HCT116 (cell line): ENCODE measurements around the gene TMEM52. TPM values are rescaled to one million over a fixed set of nuclear protein-coding genes. Genes with fewer than 3 reads are reported as not detected.

Source experiments
- ATAC-seq: fragments of 200-7000 bp; cut with Tn5 transposase; 2 replicates; pipeline ENCODE4 v1.9.1; 2020; ENCODE audit warnings: mild to moderate bottlenecking, moderate library complexity
- BruUV-seq: library from RNA; stranded (reverse); fragments of 400-500 nt; replicated peaks from 2 replicates; lab custom pipeline; 2021; lab: Mats Ljungman, UMichigan
- CTCF ChIA-PET: fragments of 300-600 bp; sonication (Branson Sonifier 250); formaldehyde crosslinking; loops from one replicate; lab custom pipeline; 2021; ENCODE audit warnings: antibody characterized with exemption; lab: Charles Lee
- POLR2A ChIA-PET: fragments of 300-600, 350-600 bp; sonication (Branson Sonifier 250); formaldehyde crosslinking; loops from one replicate; lab custom pipeline; 2021; ENCODE audit warnings: antibody characterized with exemption; lab: Charles Lee
- RAD21 ChIA-PET, 2 experiments: fragments of 300-600 bp; sonication (Branson Sonifier 250); formaldehyde crosslinking; loops; one replicate each; lab custom pipeline; 2023; ENCODE audit warnings: low total read pairs in 2 of 2; ENCODE audit not compliant: uncharacterized antibody in 2 of 2, unreplicated experiment in 2 of 2, low non-redundant PET in 1 of 2; lab: Charles Lee
- DNase-seq: peaks from one replicate; pipeline ENCODE4 v3.0.0-alpha.2; 2010; ENCODE audit warnings: low read depth, low spot score
- H2AFZ ChIP-seq: fragments of 200-600 bp; shearing (Covaris generic), sonication (generic); 2 replicates; pipeline ENCODE4 v1.6.1; 2017; ENCODE audit warnings: low read depth, mixed run types, mixed read lengths, antibody characterized with exemption, low read length; ENCODE audit not compliant: poor library complexity, severe bottlenecking
- H3K27ac ChIP-seq: 2 replicates; pipeline ENCODE4 v1.5.1; 2012; ENCODE audit warnings: low read depth, low read length
- H3K27me3 ChIP-seq: fragments of 200-600 bp; sonication (generic); 2 replicates; pipeline ENCODE4 v1.6.1; 2016; ENCODE audit warnings: mixed run types, low read length, mixed read lengths; ENCODE audit not compliant: insufficient read depth
- H3K36me3 ChIP-seq, 2 experiments: fragments of 200-500 bp in 1 of 2; fragments of 200-600 bp in 1 of 2; sonication (Bioruptor generic) in 1 of 2; sonication (generic) in 1 of 2; 2 replicates each; pipeline versions ENCODE4 v1.5.1 to v1.6.1; 2014 to 2016; ENCODE audit warnings: low read length in 2 of 2, inconsistent platforms in 1 of 2, mixed read lengths in 1 of 2, mixed run types in 1 of 2; ENCODE audit not compliant: insufficient read depth in 2 of 2, control insufficient read depth in 1 of 2
- H3K4me1 ChIP-seq, 2 experiments: fragments of 200-600 bp in 1 of 2; sonication (generic) in 1 of 2; 2 replicates each; pipeline versions ENCODE4 v1.5.1 to v1.6.1; 2012 to 2017; ENCODE audit warnings: low read length in 2 of 2, inconsistent platforms in 1 of 2, mild to moderate bottlenecking in 1 of 2, mixed read lengths in 1 of 2, mixed run types in 1 of 2, moderate library complexity in 1 of 2; ENCODE audit not compliant: insufficient read depth in 2 of 2, control insufficient read depth in 1 of 2
- H3K4me2 ChIP-seq: fragments of 200-600 bp; sonication (generic); 2 replicates; pipeline ENCODE4 v1.6.1; 2017; ENCODE audit warnings: mixed run types, low read length, mixed read lengths
- H3K4me3 ChIP-seq, 2 experiments: fragments of 200-600 bp in 1 of 2; sonication (generic) in 1 of 2; replicated peaks in 1 of 2; 2 replicates each; pipeline ENCODE4 v1.5.1; 2011 to 2016; ENCODE audit warnings: low read length in 2 of 2, control low read depth in 1 of 2, low read depth in 1 of 2, mild to moderate bottlenecking in 1 of 2, mixed read lengths in 1 of 2, mixed run types in 1 of 2
- H3K79me2 ChIP-seq: fragments of 200-600 bp; sonication (generic); 2 replicates; pipeline ENCODE4 v1.6.1; 2017; ENCODE audit warnings: mild to moderate bottlenecking, mixed run types, low read length, moderate library complexity, mixed read lengths; ENCODE audit not compliant: insufficient read depth
- H3K9ac ChIP-seq: fragments of 200-600 bp; sonication (generic); 2 replicates; pipeline ENCODE4 v1.6.1; 2016; ENCODE audit warnings: low read length, mixed read lengths
- H3K9me2 ChIP-seq: fragments of 200-600 bp; sonication (generic), shearing (Covaris generic); 2 replicates; pipeline ENCODE4 v1.6.1; 2017; ENCODE audit warnings: mixed run types, mild to moderate bottlenecking, moderate library complexity; ENCODE audit not compliant: insufficient read depth
- H3K9me3 ChIP-seq, 2 experiments: fragments of 200-500 bp in 1 of 2; fragments of 200-600 bp in 1 of 2; sonication (Bioruptor generic) in 1 of 2; sonication (generic) in 1 of 2; 2 replicates each; pipeline ENCODE4 v1.6.1; 2014 to 2017; ENCODE audit warnings: low read length in 2 of 2, mixed read lengths in 2 of 2, inconsistent platforms in 1 of 2, low read depth in 1 of 2, mild to moderate bottlenecking in 1 of 2, mixed run types in 1 of 2, moderate library complexity in 1 of 2; ENCODE audit not compliant: control insufficient read depth in 1 of 2, insufficient read depth in 1 of 2
- H4K20me1 ChIP-seq: fragments of 200-600 bp; sonication (generic), shearing (Covaris generic); 2 replicates; pipeline ENCODE4 v1.6.1; 2017; ENCODE audit warnings: mixed run types, mild to moderate bottlenecking, moderate library complexity; ENCODE audit not compliant: insufficient read depth
- EZH2phosphoT487 ChIP-seq: fragments of 200-600 bp; IDR thresholded peaks from 2 replicates; pipeline ENCODE4 v1.6.1; 2018; ENCODE audit warnings: antibody characterized with exemption, borderline replicate concordance
- SP1 ChIP-seq: IDR thresholded peaks from 2 replicates; pipeline ENCODE4 v1.6.1; 2012; ENCODE audit warnings: low read depth
- TCF7L2 ChIP-seq: IDR thresholded peaks from 2 replicates; pipeline ENCODE4 v1.7.0; 2011; ENCODE audit warnings: borderline replicate concordance, inconsistent platforms; ENCODE audit not compliant: insufficient read depth, insufficient read length; ENCODE audit errors: extremely low read depth
- ZNF274 ChIP-seq: fragments of 200-500 bp; sonication (Bioruptor generic); IDR thresholded peaks from 2 replicates; pipeline ENCODE4 v1.6.1; 2014; ENCODE audit warnings: mild to moderate bottlenecking, low read depth, low read length, inconsistent platforms
- intact Hi-C: fragments of 100-400 bp; cut with micrococcal nuclease; formaldehyde crosslinking; loops from 2 replicates; pipeline ENCODE4 v1.10.0; 2022
- total RNA-seq: library from RNA; stranded (reverse); gene quantifications from one replicate; pipeline ENCODE4 v1.2.1, GENCODE V29; 2021; ENCODE audit not compliant: unreplicated experiment
- TF ChIP-seq, protein P1 (sequence below): IDR thresholded peaks from 2 replicates; pipeline ENCODE4 v1.6.1; 2012; ENCODE audit warnings: low read depth
- TF ChIP-seq, protein P2 (sequence below): IDR thresholded peaks from 2 replicates; pipeline ENCODE4 v1.6.1; 2012

Gene TMEM52
- total RNA-seq, 1 experiment from 2014 or later: 27.5 TPM

DNA sequence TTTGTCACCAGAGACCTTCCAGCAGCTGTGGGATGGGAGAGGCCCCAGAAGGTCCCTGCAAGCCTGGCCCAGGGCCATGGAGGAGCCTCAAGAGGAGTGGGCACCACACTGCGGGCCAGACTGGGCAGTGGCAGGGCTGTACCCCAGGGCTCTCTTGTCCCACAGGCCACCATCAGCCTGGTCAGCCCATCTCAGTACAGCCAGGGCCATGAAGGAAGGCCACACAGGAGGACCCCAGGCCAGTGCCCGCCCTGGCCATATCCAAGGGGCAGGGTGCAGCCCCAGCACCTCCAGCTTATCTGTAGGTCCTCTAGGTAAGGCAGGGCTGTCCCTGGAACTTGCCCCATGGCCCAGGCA is 25.1 kb downstream of the TMEM52 start (continued):
- TF ChIP-seq, protein P1, sequence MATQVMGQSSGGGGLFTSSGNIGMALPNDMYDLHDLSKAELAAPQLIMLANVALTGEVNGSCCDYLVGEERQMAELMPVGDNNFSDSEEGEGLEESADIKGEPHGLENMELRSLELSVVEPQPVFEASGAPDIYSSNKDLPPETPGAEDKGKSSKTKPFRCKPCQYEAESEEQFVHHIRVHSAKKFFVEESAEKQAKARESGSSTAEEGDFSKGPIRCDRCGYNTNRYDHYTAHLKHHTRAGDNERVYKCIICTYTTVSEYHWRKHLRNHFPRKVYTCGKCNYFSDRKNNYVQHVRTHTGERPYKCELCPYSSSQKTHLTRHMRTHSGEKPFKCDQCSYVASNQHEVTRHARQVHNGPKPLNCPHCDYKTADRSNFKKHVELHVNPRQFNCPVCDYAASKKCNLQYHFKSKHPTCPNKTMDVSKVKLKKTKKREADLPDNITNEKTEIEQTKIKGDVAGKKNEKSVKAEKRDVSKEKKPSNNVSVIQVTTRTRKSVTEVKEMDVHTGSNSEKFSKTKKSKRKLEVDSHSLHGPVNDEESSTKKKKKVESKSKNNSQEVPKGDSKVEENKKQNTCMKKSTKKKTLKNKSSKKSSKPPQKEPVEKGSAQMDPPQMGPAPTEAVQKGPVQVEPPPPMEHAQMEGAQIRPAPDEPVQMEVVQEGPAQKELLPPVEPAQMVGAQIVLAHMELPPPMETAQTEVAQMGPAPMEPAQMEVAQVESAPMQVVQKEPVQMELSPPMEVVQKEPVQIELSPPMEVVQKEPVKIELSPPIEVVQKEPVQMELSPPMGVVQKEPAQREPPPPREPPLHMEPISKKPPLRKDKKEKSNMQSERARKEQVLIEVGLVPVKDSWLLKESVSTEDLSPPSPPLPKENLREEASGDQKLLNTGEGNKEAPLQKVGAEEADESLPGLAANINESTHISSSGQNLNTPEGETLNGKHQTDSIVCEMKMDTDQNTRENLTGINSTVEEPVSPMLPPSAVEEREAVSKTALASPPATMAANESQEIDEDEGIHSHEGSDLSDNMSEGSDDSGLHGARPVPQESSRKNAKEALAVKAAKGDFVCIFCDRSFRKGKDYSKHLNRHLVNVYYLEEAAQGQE: no peak
- TF ChIP-seq, protein P2, sequence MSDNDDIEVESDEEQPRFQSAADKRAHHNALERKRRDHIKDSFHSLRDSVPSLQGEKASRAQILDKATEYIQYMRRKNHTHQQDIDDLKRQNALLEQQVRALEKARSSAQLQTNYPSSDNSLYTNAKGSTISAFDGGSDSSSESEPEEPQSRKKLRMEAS: no peak

DNA sequence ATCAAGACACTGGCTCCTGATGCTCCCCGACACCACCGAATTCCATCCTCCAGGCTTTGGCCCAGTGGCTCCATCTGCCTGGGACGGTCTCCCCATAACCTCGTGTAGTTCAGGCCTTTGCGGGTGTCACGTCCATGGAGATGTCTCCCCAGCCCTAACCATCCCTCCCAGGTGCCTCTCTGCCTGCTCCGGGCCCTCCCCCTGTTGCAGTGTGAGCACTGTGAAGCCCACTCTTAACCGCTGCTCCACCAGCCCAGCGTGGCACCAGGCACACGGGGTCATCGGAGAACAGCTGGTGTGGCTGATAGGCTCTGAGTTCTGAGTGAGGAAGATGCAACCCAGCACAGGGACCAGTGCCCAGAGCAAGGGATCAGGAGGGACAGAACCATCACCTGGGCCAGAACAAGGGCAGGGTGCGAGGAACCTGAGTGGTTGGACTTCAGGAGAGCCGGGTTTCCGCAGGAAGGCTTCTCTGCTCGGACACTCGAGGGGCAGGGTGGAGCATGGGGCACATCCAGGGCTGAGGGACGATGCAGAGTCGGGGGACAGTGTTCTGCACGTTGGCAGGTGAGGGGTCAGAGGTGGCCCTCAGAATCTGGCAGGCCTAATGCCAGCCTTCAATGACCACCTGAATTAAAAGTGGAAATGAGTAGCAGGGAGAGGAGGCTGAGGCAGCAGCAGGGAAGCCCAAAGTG is 25.6 kb downstream of the TMEM52 start:
- no TSS peak for BruUV-seq
- H3K36me3 ChIP-seq: no peaks in the 10 kb centered on the region
- no peaks in the 10 kb centered on the region for H3K27me3 ChIP-seq
- no peak overlapping the region for H3K4me3 ChIP-seq
- H4K20me1 ChIP-seq: peaks cover 7% of the 10 kb centered on the region; the same call in 1 of the 2 replicates
- H3K79me2 ChIP-seq: peaks cover 18% of the 10 kb centered on the region
- no peak overlapping the region for H3K9ac ChIP-seq
- intact Hi-C loops: no loop called here
- H3K9me3 ChIP-seq: no peaks in the 10 kb centered on the region
- POLR2A ChIA-PET: interaction anchor here (1.1 kb wide), 1 partner anchor 12 kb away, joined by 3 read pairs; no protein-coding TSS in a partner anchor
- H2AFZ ChIP-seq: no peak overlapping the region
- CTCF ChIA-PET: no interaction called here
- H3K9me2 ChIP-seq: no peaks in the 10 kb centered on the region
- H3K27ac ChIP-seq: no peak overlapping the region
- RAD21 ChIA-PET: no interaction called here
- DNase-seq: no peak
- ATAC-seq: no peak
- H3K4me1 ChIP-seq: peaks cover 38 to 60% of the 10 kb centered on the region in 2 experiments
- TF ChIP-seq ZNF274 (no peak), SP1 (no peak), EZH2phosphoT487 (no peak), TCF7L2 (no peak)
- TF ChIP-seq, protein P2: no peak
- no peak overlapping the region for H3K4me2 ChIP-seq
